Left lung (tissue), 10 donors: Measurements from ENCODE around the gene SNRNP70. TPM values are rescaled to one million over a fixed set of nuclear protein-coding genes. Genes with fewer than 3 reads are reported as not detected.

Source experiments
- ATAC-seq: fragments of 200-7000 bp; cut with Tn5 transposase; one replicate; pipeline ENCODE4 v1.9.1; 2020; ENCODE audit warnings: moderate library complexity
- DNase-seq, 4 donors: peaks; one replicate each; pipeline ENCODE4 v3.0.0-alpha.2; 2013 to 2020
- H3K27ac ChIP-seq, 2 donors: fragments of 200-600 bp; sonication (generic) in 1 of 2; one replicate each; pipeline versions ENCODE4 v1.5.0 to v1.8.0; 2020 to 2021
- H3K27me3 ChIP-seq, 2 donors: fragments of 200-600 bp; sonication (generic) in 1 of 2; one replicate each; pipeline versions ENCODE4 v1.5.0 to v1.8.0; 2020 to 2021
- H3K36me3 ChIP-seq, 2 donors: fragments of 200-600 bp; sonication (generic) in 1 of 2; one replicate each; pipeline versions ENCODE4 v1.5.0 to v1.8.0; 2020 to 2021
- H3K4me1 ChIP-seq, 2 donors: fragments of 200-600 bp; one replicate each; pipeline ENCODE4 v1.8.0; 2021
- H3K4me3 ChIP-seq, 2 donors: fragments of 200-600 bp; sonication (generic) in 1 of 2; one replicate each; pipeline versions ENCODE4 v1.5.0 to v1.8.0; 2020 to 2021; ENCODE audit warnings: mild to moderate bottlenecking in 1 of 2
- H3K9me3 ChIP-seq, 2 donors: fragments of 200-600 bp; sonication (generic) in 1 of 2; one replicate each; pipeline versions ENCODE4 v1.5.0 to v1.8.0; 2020 to 2021
- CTCF ChIP-seq, 2 donors: fragments of 200-600 bp; sonication (generic) in 1 of 2; IDR thresholded peaks; one replicate each; pipeline versions ENCODE4 v1.5.0 to v1.8.0; 2021; ENCODE audit warnings: antibody characterized with exemption in 2 of 2
- intact Hi-C, 2 donors: fragments of 100-400 bp; cut with DNase I; formaldehyde crosslinking; loops; one replicate each; pipeline versions ENCODE4 v1.11.2 to v1.14.2; 2022
- polyA plus RNA-seq, 6 donors: library from polyadenylated mRNA; unstranded; fragments of 120-200 nt; gene quantifications; one replicate each; pipeline ENCODE4 v1.2.1, GENCODE V29; 2013; ENCODE audit not compliant: insufficient read length in 6 of 6
- total RNA-seq, 2 donors: library from RNA; stranded (reverse); fragmentation: NEBNext Ultra II Directional; extraction: Animal tissue kit (Norgen Biotek cat#: 25700); gene quantifications; one replicate each; pipeline ENCODE4 v1.2.1, GENCODE V29; 2021
- donor health status: DM: no; HTN: yes; CAD: no.
- donor health status: DM: no; HTN: no; CAD: no.

Gene SNRNP70
- total and polyA plus RNA-seq, 8 donors, result 161 to 371 (median 325) TPM

DNA sequence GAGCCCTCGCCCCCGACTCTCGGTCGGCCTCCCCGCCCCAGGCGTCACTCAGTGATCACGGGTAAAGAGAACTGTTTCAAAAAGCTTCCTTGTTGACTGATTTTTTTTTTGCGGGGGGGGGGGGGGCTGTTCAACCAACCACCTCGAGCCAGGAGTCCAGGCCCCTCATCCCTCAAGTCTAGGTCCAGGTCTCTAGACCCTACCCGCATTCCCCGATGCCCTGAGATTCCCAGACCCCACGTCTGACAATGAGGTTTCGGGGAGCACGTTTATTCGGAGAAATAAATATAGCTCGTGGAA lies 65.6 kb downstream of the SNRNP70 start:
- H3K27me3 ChIP-seq, result peaks cover 0 to 61% of the 10 kb centered on the region in 2 donors
- H3K4me1 ChIP-seq, result peaks cover 12 to 44% of the 10 kb centered on the region in 2 donors
- no peak for TF ChIP-seq CTCF (IDR thresholded peaks at IDR 0.05)
- no peaks in the 10 kb centered on the region for H3K9me3 ChIP-seq
- ATAC-seq (no peak), DNase-seq (no peak)
- intact Hi-C loops, result no loop called here
- H3K27ac ChIP-seq, result peak overlapping the region; percentile 70 to 73
- H3K36me3 ChIP-seq, result no peaks in the 10 kb centered on the region
- peak overlapping the region; percentile 61 to 64 for H3K4me3 ChIP-seq

GRCh38 chr19:49151267-49152118 lies 66.2 kb downstream of the SNRNP70 start:
- Histone ChIP-seq H3K4me1 (peaks cover 8 to 40% of the 10 kb centered on the region in 2 donors), H3K4me3 (peak overlapping the region in 1 of 2 donors; percentile 61), H3K36me3 (no peaks in the 10 kb centered on the region), H3K27ac (peak overlapping the region in 1 of 2 donors; percentile 73), H3K27me3 (peaks cover 0 to 56% of the 10 kb centered on the region in 2 donors), H3K9me3 (no peaks in the 10 kb centered on the region)
- no peak for TF ChIP-seq CTCF (IDR thresholded peaks at IDR 0.05)
- DNase-seq (peak in 3 of 4 donors; percentile 59 to 89 (median 64)), ATAC-seq (peak; percentile 36)
- intact Hi-C loops, result no loop called here

DNA sequence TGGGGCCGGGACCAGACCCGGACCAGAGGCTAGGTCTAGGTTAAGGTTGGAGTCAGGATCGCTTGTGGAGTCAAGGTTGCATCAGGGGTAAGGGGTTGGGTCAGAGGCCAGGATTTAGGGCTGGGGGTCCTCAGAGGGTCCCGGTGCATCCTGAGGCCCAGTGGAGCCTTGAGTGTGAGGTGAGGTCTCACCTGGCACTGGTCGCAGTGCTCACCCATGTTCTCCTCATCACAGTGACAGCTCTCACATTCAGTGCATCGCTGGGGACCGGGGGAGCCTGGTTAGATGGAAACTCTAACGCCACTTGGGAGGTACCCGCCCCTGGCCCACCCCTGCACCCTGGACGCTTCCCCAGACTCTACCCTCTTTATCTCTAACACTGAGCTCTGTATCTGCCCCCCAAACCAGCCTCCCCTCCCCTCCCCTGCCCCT lies 66.9 kb downstream of the SNRNP70 start:
- H3K4me3 ChIP-seq, result no peak overlapping the region
- intact Hi-C loops, result no loop called here
- ATAC-seq, result no peak

GRCh38 chr19:49153167-49153809 lies 68.0 kb downstream of the SNRNP70 start:
- Histone ChIP-seq H3K27me3 (peaks cover 0 to 57% of the 10 kb centered on the region in 2 donors), H3K36me3 (no peaks in the 10 kb centered on the region), H3K4me1 (peaks cover 8 to 38% of the 10 kb centered on the region in 2 donors), H3K4me3 (no peak overlapping the region), H3K9me3 (no peaks in the 10 kb centered on the region), H3K27ac (no peak overlapping the region)
- DNase-seq (no peak), ATAC-seq (no peak)
- intact Hi-C loops, result no loop called here
- no peak for TF ChIP-seq CTCF (IDR thresholded peaks at IDR 0.05)

More for the DNA sequence above, 66.9 kb downstream of the SNRNP70 start:
- Histone ChIP-seq H3K36me3 (no peaks in the 10 kb centered on the region), H3K27ac (no peak overlapping the region), H3K27me3 (peaks cover 0 to 56% of the 10 kb centered on the region in 2 donors), H3K4me1 (peaks cover 8 to 40% of the 10 kb centered on the region in 2 donors), H3K9me3 (no peaks in the 10 kb centered on the region)
- DNase-seq, result no peak
- no peak for TF ChIP-seq CTCF (IDR thresholded peaks at IDR 0.05)

DNA sequence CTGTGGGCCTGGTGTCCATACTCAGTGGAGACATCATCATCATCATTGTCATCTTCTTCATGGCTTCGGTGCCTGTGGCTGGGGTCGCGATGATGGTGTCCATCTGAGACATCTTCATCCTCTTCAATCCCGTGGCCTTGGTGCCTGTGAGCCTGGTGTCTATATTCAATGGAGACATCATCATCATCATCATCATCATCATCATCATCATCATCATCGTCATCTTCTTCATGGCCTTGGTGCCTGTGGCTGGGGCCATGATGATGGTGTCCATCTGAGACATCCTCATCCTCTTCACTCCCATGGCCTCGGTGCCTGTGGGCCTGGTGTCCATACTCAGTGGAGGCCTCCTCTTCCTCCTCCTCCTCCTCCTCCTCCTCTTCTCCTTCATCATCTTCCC lies 69.0 kb downstream of the SNRNP70 start:
- H3K9me3 ChIP-seq, result no peaks in the 10 kb centered on the region
- no peak overlapping the region for H3K4me3 ChIP-seq
- no peak for DNase-seq
- ATAC-seq, result no peak
- no peak for TF ChIP-seq CTCF (IDR thresholded peaks at IDR 0.05)
- peaks cover 0 to 54% of the 10 kb centered on the region in 2 donors for H3K27me3 ChIP-seq
- no peaks in the 10 kb centered on the region for H3K36me3 ChIP-seq
- intact Hi-C loops, result no loop called here
- peaks cover 6 to 37% of the 10 kb centered on the region in 2 donors for H3K4me1 ChIP-seq
- H3K27ac ChIP-seq, result no peak overlapping the region
